HTR-8/SVneo (cell line): ENCODE measurements around the gene MAML1.
"Not testable (repeated sequence)": the region's sequence is repeated elsewhere in the genome, so short reads cannot be mapped to it uniquely, and the experiment has no call there.

Source experiments
- DNase-seq: peaks from one replicate; pipeline ENCODE4 v3.0.0; 2011; ENCODE audit warnings: low spot score, mixed read lengths; ENCODE audit not compliant: insufficient read length
- FAIRE-seq: peaks from 2 replicates; lab custom pipeline; 2011; peaks lifted over from hg19 to GRCh38; lab: Jason Lieb, UNC

Gene MAML1

DNA sequence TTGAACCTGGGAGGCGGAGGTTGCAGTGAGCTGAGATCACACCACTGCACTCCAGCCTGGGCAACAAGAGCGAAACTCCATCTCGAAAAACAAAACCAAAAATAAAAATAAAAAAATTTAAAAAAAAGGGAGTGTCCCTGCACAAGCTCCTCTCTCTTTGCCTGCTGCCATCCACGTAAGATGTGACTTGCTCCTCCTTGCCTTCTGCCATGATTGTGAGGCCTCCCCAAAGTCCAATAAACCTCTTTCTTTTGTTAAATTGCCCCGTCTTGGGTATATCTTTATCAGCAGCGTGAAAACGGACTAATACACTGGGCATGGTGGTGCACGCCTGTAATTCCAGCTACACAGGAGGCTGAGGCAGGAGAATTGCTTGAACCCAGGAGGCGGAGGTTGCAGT, 56.7 kb downstream of the MAML1 start:
- not testable (repeated sequence) for DNase-seq, FAIRE-seq

DNA sequence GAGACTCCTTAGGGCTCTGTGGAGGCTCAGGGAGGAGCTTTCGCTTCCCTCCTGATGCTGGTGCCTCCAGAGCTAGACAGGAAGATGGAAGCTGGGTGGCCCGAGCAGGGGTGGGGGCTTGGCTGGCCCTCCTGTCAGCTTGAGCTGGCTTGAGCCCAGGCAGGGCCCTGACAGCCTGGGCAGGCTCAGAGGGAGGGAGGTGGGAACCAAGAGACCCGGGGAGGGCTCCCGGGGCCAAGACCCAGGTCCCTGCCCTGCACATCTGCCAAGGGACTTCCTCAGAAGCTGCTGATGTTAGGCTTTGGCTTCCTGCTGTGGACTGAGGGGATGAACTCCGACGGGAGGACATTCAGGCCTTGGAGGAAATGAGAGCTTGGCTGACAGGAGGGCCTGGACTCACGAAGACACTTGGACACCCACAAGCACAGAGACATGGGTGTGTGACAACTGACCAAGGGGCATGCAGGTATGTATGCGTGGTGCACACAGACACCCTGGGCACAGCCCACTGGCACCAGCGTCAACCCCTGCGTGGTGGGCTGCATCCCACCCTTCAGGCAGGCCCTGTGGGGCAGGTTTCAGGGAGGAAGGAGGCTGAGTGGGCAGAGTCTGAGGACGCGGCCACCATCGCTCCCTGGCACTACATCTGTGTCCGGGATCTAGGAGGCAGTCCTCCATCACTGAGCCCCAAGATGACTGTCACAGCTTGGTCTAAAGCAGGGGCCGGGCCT, 59.4 kb downstream of the MAML1 start:
- no peak for DNase-seq
- no peak for FAIRE-seq

DNA sequence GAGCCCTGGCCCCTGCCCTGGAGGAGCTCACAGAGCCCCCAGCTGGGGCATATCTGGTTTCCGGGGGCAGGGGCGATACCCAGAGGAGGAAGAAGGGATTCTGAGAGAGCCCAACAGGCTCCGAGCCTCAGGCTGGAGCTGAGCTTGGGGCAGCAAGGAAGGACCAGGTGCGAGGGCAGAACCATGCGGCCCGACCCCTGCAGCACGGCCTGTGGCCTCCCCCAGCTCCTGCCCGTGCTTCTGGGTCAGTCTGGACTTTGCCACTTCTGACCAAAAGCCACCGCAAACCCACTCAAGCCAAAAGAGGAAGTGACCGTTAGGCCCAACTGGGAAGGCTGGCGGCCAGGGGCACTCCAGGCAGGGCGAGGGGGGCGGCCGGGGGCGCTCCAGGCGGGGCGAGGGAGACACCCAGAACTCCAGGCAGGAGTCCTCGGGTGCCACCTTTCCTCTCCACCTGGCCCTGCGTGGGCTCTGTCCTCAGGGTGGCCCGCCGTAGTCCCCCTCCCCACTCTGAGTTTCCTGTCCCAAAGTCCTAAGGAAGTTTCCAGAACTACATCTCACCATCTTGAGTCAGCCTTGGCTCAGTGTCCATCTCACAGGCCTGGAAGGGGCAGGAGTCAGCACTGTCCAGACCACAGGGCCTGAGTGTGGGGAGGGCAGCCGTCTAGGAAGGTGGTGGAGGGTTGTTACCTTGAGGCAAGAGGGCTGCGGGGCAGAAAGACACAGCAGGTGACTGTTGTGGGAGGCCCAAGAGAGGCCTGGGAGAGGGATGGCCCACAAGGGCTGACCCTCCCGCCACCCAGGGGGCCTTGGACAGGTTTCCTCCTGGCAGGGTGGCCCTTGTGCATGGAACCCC, 60.2 kb downstream of the MAML1 start:
- DNase-seq (no peak), FAIRE-seq (no peak)

DNA sequence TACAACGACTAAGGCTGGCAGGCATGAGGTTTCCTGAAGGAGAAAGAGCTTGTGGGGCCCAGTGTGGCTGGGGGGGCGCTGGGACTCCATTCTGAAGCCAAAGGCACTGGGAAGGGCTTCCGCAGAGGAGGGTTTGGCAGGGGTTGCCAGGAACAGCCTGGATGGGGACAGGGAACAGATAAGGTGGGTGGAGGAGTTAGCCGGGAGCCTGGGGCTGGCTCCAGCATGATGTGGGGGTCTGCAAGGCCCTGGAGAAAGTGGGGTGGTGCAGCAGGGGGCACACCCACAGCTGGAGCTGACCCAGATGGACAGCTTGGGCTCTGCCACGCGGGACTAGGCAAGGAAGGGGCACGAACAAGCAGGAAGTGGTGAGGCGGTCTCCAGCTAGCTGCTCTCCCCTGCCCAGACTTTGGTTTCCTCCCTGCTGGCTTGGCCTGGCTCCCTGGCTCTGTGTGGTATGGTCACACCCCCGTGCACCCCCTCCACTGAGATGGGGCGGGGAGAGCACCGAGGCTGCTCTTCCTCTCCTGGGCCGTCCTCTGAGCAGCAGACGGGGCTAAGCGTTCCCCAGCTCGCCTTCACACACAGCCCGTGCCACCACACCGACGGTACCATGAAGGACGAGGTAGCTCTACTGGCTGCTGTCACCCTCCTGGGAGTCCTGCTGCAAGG, 61.0 kb downstream of the MAML1 start, which contains the start of gene LTC4S:
TSS of gene LTC4S (plus strand) at position 519 of the 672 bp plus-strand sequence. CDS start at position 614, 95 bp downstream.
- FAIRE-seq, result no peak
- no peak for DNase-seq

DNA sequence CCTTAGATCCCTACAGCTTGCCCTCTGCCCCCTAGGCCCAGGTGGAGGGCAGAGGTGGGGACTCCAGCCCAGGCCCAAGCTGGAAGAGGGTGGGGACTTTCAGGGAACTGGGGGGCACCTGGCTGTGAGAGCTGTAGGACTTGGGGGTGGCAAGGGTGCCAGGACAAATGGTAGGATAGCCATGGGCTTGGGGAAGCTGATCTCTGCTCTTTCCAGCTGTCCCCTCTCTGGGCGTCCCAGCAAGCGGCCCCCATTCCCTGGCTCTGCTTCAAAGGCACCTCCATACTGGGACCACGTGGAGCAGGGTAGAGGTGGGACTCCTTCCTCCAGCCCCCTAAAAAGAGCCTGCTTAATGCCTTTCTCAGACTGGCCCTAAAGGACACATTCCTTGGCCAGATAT, 61.5 kb downstream of the MAML1 start:
- no peak for DNase-seq
- FAIRE-seq, result no peak

DNA sequence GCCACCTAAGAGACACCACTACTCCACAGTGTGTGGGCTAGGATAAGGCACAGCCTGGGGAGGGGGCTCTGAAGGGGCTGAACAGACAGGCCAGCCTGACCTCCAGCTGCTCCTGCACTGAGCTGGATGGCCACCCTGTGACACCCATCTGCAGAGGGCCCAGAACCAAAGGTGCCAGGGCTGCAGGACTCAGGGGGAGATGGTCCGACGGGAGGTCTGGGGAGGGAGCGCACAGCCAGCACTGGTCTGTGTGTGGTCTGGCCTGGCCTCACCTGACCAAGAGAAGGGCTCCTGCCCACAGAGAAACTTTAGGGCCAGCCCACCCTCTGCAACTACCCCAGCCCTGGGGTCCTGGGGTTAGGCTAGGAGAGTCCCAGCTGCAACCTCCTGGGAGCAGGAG, 62.0 kb downstream of the MAML1 start:
- no peak for DNase-seq
- no peak for FAIRE-seq

DNA sequence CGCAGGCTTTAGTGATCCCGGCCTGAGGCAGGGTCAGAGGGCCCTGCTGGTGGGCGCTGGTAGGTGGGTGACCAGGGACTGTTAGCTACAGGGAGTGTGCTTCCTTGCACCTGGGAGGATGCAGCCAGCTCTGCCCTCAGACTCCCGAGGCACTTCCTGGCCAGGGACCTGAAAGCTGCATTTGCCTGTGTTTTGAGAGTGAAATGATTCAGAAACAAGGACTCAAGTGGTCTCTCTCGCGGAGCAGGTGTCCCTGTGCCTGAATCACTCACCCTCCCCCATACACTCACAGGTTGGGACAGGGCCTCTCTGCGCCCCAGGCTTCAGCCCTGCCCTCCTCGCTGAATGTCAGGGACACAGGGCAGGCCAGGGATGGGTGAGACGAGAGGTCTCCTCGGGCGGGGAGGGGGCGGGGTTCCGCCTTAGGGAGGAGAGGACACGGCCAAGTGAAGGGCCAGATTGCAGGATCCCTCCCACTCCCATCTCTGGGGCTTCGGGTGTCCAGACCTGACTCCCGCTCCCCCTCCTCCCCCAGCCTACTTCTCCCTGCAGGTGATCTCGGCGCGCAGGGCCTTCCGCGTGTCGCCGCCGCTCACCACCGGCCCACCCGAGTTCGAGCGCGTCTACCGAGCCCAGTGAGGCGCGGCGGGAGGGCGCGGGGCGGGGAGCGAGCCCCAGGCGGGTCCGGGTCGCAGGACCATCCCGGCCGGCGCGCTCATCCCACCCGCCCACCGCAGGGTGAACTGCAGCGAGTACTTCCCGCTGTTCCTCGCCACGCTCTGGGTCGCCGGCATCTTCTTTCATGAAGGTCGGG, 62.6 kb downstream of the MAML1 start:
- DNase-seq (no peak), FAIRE-seq (no peak)

DNA sequence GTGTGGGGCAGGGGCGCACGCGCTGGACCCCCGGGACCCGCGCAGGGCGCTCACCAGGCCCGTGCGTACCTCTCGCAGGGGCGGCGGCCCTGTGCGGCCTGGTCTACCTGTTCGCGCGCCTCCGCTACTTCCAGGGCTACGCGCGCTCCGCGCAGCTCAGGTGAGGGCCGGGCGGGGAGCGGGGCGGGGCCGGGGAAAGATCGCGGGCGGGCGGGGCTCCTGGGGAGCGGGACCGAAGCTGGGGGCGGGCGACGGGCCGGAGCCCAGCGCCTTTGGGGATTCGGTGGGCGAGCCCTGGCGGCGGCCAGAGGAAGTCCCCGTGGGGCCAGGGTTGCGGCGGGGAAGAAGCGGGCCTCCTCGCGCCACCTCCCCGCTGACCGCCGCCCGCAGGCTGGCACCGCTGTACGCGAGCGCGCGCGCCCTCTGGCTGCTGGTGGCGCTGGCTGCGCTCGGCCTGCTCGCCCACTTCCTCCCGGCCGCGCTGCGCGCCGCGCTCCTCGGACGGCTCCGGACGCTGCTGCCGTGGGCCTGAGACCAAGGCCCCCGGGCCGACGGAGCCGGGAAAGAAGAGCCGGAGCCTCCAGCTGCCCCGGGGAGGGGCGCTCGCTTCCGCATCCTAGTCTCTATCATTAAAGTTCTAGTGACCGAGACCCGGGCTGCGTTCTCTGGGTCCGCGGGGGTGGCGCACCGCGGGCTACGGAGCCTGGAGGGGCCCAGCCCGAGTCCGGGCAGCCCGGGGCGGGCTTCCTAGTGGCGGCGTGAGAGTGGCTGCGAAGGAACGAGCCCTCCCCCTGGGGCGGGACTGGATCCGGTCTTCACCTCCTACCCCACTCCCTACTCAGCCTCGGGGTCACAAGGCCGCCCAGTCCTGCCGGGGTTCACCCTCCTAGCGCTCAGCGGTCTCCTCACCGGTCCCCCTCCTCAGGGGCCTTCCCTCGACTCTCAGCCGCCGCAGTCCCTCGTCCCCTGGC, 63.5 kb downstream of the MAML1 start:
- DNase-seq (peak; percentile 75), FAIRE-seq (peak; percentile 97)

DNA sequence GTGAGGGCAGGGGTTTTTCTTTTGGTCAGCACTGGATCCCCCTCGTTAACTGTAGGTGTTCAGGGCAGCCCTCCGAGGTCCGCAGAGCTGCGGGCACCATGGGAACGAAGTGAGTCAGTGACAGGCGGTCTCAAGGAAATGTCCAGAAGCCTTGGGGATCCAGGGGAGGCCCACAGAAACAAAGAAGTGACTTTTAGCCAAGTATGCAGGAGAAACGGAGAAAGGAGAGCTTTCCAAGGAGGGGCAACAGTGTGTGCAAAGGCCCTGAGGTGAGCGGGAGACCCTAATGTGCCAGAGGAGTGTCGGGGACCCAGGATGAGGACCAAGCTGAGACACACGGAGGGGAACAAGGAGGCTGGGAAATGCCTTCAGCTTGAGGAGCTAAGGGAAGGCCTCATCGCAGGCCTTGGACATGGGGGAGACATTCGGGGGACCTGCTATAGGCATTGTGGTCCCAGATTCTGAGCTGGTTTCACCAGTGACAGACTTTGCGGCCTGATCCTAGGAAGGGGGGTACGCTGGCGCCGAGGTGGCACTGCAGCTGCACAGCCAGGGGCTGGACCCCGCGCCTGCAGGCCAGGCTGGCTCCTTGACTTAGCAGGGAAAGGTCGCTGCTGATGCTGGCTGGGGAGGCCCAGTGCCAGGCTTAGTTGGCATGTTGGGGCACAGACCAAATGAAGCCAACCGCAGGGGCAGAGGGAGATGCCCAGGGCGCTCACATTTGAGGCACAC, 64.4 kb downstream of the MAML1 start:
- no peak for DNase-seq
- no peak for FAIRE-seq

DNA sequence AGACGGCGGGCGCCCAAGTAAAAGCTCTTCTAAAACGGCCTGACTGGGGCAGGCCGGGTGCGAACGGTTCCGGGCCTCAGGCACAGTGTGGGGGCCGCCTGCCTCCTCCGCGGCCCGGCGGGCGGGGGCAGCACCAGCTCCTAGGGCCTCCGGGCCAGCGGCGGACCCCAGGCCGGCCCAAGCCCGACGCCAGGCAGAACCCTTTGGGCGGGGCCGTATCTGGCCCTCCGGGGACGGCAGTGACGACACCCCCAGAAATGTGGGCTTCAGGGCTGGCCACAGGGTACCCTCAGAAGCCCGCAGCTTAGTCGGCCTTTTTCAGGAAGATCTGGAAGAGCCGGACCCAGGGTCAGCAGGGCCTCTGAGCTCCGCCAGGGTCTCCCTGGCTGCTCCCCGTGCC, 65.1 kb downstream of the MAML1 start:
- FAIRE-seq (no peak), DNase-seq (no peak)

DNA sequence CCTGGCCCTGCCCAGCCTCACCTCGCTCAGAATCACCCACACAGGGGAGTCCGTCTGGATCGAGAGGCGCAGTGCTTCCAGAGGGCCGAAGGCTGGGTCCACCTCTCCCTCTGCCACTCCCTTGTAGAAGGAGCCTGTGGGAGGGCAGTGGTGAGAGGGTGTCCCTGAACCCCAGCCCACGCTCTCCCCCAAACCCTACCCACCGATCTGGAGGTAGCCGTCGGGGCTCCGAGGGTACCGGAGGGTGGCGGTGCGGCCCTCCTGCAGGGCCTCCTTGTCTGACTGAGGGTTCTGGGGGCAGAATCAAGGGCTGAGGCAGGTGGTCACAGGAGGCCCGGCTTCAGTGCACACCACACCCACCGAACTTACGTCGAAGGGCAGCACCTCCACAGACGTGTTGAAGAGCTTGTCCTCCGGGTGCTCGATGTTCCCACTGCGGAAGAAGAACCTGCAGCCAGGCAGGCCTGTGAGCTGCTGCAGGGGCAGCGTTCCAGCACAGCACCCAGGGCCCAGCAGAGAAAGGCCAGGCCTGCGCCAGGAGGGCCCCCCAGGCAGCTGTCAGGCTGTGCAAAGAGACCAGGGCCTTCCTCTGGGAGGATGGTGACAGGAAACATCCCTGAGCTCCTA, 65.6 kb downstream of the MAML1 start:
- FAIRE-seq (no peak), DNase-seq (no peak)

DNA sequence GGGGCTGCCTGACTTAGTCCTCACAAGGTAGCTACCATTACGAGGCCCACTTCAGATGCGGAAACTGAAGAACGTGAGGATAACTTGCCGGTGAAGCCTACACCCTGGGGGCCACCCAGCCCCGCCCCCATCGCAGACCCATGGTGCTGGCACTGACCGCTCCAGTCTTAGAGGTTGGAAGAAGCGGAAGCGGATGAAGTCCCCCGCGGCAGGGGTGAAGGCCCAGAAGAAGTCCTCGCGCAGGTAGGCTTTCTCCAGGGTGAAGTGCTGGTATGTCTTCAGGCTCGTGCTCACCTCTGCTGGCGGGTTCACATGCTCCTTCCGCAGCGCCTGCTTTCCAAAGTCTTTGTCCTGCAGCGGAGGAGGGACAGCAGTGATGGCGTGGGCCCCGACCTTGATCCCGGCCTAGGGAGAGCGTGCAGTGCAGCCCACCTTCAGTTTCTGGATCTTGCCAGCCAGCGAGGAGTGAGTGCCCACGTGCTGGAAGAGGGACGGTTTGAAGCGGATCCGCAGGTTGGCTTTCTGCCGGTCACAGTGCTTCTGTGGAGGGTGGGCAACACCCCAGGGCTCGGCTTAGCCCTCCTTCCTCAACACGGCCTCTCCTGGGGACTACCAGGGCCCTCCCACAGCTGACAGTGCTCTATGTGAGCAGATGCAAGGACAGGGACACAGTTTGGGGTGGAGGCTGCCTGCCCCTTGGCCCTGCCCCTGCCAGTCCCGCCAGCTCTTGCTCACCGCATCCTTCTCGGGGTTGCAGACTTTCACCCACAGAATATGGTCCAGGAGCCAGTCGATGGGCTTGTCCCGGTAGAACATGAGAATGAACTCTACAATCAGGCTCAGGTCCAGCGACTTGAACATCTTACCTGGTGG, 66.4 kb downstream of the MAML1 start:
- DNase-seq (no peak), FAIRE-seq (no peak)

DNA sequence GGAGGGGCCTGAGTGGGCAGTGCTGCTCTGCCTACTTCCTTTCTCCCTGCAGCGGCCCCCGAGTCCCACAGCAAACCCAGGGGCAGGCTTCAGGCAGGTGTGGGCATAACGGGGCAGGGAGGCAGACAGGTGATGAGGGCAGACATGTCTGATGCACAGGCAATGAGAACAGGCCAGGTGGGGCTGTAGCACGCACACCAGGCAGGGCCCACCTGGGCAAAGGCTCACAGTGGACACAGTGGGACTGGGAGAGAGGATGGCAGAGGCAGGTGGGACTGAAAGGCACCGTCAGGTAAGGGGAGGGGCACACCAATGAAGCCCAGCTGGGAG, 67.0 kb downstream of the MAML1 start:
- DNase-seq (no peak), FAIRE-seq (no peak)

DNA sequence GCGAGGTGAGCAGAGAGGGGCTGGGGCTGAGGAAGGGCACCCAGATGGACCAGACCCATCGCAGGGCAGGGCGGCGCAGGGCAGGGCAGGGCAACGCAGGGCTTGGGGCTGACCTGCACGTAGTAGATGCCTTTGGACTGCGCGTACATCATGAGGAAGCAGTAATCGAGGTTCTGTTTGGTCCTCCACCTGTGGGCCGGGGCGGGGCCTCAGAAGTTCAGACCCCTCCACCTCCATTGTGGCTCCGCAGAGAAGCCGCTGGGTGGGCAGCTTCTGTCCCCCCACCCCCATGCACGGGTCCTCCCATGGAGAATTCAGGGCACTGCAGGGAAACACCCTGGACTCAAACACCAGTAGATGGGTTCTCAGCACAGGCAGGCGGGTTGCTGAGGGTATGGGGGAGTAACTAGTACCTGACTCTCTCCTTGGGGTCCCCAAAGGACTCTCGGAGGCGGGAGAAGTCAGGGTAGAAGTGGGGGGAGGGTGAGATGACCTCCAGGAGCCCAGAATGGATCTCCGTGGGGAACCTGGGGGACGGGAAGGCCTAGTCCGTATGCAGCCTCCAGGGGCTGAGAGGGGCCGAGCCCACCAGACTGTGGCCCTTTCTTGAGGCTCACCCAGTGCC, 67.6 kb downstream of the MAML1 start:
- DNase-seq, result no peak
- FAIRE-seq, result no peak

DNA sequence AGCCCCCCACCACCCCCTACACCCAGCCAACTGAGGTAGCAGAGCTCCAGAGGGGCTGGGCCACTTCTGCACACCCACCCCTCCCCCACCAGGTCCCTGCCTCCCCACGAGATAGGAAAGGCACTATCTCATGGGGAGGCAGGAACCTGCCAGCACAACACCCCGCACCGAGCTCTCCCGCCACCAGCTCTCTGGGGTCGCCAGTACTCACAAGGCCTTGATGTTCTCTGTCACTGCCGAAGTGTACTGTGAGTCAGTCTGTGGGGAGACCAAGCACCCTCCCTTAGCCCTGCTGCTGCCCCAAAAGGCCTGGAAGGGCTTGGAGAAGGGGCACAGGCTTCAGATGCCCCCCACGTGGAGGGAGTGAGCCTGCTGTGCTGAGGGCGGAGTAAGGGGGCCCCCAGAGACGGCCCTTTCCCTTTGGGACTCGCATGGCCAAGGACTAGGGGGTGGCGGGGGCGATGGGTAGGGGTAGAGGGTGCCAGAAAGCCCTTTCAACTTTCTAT, 68.1 kb downstream of the MAML1 start:
- DNase-seq, result no peak
- no peak for FAIRE-seq
